ENCODE data around the gene SV2B.
"Not testable (repeated sequence)": the region's sequence is repeated elsewhere in the genome, so short reads cannot be mapped to it uniquely, and the experiment has no call there.

The SV2B gene, protein sequence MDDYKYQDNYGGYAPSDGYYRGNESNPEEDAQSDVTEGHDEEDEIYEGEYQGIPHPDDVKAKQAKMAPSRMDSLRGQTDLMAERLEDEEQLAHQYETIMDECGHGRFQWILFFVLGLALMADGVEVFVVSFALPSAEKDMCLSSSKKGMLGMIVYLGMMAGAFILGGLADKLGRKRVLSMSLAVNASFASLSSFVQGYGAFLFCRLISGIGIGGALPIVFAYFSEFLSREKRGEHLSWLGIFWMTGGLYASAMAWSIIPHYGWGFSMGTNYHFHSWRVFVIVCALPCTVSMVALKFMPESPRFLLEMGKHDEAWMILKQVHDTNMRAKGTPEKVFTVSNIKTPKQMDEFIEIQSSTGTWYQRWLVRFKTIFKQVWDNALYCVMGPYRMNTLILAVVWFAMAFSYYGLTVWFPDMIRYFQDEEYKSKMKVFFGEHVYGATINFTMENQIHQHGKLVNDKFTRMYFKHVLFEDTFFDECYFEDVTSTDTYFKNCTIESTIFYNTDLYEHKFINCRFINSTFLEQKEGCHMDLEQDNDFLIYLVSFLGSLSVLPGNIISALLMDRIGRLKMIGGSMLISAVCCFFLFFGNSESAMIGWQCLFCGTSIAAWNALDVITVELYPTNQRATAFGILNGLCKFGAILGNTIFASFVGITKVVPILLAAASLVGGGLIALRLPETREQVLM

DNA sequence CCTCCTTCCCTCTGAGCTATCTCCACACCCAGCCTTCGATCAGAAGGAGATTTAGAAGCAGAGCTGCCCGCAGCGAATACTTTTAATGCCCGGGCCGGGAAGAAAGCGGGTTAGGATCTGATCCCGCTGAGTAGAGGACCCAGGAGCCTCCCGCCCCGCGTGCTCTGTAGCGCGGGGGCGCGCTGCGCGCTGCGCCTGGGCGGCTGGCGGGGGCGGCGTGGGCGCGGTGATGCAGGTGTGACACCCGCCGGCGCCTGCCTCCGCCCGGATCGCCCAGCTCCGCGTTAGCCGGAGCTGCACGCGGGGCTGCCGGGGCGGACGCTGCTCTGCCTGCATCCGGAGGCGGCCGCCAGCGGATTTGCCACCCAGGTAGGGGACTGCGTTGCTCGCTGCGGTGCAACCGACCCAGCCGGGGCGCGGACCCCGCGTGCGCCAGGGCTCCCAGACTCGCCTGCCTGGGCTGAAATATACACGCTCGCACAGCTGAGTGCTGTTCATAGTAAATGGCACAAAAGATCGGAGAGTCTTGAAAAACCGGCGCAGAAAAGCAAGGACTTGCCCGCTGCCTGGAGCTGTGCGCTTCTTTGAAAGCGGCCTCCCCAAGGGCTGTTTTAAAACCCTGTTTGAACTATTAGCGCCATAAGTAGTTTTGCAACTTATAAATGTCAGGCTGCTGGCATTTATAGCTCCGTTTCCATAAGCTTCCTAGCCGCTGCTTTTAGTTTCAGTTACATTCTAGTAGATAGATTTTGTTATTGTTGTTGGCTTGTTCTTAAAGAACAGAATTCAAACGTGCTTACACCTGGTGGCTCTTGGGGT is at the start of gene SV2B:
Gene SV2B (plus strand): TSS at position 263 of the 819 bp plus-strand sequence. CDS start 126,007 bp downstream, outside the sequence.
- in situ Hi-C loops (cut with MboI; ENCODE audit: low sequenced_read_pairs), result no loop called here

DNA sequence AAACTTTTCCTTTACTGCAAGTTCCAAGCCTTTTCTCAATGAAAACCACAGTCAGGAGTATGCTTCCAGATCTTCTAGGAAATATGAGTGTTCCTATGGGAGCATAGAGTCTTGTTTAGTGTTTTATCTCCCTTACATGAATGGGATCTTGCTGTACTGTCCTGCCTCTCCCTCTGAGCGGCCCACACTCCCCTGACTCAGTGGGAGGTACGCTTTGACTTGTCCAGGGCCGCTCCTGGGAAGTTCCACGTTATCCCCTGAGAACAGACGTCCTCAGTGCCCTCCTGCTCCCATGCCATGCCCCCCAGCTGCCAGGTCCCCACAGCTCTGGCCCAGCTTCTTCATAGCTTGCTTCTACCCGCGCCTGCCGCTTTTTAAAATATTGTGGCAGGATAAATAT is 48.8 kb upstream of the SV2B start:
- in situ Hi-C loops (cut with MboI; ENCODE audit: low sequenced_read_pairs), result loop anchor here (10.0 kb wide), 1 partner anchor 174 kb away; no protein-coding TSS in a partner anchor

DNA sequence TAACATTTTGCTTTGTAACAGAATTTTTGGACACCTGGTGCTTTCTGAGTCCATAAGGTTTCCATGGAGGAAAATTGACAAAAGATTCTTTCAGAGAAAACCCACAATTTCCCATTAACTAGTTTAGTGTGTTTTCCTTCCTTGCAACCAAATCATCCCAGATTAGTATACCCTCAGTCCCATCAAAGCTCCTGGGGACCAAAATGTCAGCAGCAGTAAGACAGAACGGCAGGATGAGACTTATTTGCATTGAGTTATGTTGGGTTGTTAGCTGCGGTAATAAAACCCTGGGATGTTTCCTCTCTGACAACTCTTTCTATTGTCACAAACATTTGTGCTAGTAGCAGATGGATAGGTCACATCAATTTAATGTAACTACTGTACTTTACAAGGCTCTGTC is 45.2 kb upstream of the SV2B start:
- in situ Hi-C loops (cut with MboI; ENCODE audit: low sequenced_read_pairs), result loop anchor here (5.0 to 10.0 kb wide), 2 partner anchors 170 to 217 kb away; no protein-coding TSS in a partner anchor

DNA sequence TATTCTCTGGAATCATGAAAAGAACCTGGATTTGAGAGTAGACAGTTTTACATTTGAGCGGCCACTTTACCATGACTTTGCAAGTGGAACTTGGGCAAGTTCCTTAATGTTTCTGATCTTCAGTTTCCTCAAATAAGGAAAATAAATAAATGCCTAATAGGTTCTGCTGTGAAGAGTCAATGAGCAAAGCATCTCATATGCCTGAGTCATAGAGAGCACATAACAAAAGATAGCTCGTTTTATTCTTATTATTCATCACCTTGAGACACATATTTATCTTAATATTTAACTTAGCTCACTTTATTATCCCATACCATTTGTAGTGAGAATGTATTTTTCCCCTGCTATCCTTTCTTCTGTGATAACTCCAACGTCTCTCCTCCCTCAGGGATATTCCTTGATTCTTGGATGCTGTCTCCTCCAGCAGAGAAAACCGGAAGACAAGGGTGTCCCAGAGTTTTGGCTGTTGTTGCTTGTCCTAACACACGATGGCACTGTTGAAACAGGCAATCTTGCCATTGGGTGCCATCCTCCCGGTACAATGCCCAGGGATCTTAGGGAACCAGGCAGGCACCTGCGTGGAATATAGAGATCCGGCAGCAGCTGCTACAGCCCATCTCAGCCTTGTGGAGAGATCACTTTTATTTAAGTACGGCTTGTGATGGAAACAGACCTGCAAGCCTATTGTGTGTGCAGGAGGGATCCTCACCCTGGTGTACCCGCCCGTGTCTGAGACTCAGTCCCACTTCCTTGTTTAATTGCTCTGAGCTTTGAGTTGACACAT is 44.3 kb upstream of the SV2B start:
- in situ Hi-C loops (cut with MboI; ENCODE audit: low sequenced_read_pairs), result loop anchor here (5.0 to 10.0 kb wide), 2 partner anchors 169 to 217 kb away; no protein-coding TSS in a partner anchor

DNA sequence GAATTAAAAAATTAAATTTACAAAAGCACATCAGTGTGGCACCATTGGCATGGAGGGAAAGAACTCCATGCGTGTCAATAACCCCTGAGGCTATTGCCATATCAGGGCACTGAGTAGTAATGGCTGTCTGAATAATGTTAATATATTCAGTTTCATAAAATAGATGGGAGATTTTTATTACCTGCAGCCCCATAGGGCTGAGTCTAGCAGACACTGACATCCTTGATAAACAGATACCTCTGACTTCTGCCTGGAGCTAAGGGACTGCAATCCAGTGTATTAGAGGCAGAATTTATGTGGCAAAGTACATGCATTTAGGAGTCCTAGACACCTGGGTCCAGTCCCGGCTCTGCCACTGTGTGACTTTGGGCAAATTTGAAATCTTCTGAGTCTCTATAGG is 38.8 kb upstream of the SV2B start:
- in situ Hi-C loops (cut with MboI; ENCODE audit: low sequenced_read_pairs), result no loop called here

DNA sequence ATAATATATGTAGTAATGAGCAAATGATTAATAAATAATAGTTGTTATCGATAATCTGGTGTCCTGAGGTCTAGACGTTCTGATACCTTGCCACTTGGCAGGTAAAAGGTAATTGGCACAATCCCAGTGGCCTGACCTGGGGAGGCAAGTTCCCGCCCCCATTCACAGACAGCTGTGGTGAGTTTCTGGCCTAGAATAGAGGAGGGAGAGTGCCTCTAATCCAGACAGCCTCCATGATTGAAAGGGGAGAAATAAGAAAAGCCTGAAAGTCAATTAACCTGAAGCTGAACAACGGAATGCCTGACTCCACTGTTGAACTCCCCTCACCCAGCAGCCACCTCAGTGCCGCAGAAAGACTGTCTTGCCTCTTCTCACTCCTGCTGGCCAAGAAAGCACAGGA is 38.1 kb upstream of the SV2B start:
- in situ Hi-C loops (cut with MboI; ENCODE audit: low sequenced_read_pairs), result no loop called here

DNA sequence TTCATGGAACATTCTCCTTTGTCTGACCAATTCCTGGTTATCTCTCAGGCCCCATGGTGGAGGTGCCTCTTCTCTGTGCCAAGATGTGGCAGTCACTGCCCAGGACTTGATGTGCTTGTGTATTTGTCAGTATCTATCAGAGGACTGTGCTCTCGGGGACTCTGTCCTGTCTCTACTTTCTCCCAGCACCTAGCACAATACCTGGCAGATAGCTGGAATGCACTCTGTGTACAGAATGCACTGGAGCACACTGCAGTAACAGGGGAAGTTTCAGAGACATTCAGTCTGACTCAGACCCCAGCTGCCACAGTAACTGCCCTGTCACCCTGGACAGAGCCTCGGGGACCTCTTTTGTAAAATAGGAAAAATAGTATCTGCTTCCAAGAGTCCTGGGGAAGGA is 34.6 kb upstream of the SV2B start:
- in situ Hi-C loops (cut with MboI; ENCODE audit: low sequenced_read_pairs), result no loop called here

DNA sequence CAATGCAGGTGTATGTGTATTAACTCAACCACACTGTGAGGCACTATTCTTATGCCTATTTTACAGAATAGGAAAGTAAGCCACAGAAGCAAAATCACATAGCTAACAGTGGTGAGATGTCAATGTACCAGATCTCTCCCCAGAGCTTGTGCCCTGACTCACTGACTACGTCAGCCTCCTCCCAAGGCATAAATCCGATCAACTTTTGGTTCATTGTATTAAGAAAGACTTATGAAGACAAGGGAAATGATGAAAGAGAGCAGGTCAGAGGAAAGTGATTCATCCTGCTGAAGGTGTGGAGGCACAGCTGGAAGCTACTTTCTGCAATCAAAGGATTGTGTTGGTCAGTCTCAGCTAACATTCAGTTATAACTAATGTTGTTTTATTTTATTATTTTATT is 33.0 kb upstream of the SV2B start:
- in situ Hi-C loops (cut with MboI; ENCODE audit: low sequenced_read_pairs), result no loop called here

DNA sequence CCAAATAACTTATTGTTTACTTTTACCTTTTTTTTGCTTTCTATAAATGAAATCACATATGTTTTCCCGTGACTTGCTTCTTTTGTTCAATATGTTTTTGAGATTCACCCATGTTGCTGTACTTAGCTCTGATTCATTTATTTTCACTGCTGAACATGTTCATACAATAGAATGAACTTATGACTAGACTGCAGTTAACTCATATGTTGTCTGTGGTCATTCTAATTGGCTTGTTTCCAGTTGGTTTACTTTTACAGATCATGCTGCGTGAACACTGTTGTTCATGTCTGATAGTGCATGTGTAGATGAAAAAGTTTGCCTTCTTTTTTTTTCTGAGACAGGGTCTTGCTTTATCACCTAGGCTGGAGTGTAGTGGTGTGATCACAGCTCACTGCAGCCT is 31.6 kb upstream of the SV2B start:
- in situ Hi-C loops (cut with MboI; ENCODE audit: low sequenced_read_pairs), result no loop called here

DNA sequence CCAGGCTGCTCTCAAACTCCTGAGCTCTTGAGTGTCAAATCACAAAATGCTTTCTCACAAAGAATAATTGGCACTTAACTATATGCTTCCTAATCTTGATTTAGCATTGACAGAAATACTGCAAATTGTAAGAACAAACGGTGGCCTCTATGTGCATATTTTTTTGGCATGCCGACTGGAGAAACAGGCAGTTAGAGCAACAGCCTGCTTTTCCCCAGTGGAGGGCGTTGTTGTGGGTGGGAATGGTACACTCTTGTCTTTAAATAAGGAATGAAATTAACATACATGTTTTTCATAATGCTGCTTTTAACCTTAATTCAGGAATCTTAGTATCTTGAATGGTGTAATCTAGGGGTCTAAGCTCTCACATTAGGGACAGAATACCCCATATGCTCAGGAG is 31.1 kb upstream of the SV2B start:
- in situ Hi-C loops (cut with MboI; ENCODE audit: low sequenced_read_pairs), result no loop called here

DNA sequence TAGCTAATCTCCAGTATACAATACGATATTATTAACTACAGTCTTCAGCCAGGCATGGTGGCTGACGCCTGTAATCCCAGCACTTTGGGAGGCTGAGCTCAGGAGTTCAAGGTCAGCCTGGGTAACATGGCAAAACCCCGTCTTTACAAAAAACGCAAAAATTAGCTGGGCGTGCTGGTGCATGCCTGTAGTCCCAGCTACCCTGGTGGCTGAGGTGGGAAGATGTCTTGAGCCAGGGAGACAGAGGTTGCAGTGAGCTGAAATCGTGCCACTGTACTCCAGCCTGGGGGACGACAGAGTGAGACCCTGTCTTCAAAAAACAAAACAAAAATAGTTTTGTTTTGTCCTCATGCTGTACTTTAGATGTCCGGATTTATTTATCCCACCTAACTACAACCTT is 29.2 kb upstream of the SV2B start:
- in situ Hi-C loops (cut with MboI; ENCODE audit: low sequenced_read_pairs), result no loop called here

DNA sequence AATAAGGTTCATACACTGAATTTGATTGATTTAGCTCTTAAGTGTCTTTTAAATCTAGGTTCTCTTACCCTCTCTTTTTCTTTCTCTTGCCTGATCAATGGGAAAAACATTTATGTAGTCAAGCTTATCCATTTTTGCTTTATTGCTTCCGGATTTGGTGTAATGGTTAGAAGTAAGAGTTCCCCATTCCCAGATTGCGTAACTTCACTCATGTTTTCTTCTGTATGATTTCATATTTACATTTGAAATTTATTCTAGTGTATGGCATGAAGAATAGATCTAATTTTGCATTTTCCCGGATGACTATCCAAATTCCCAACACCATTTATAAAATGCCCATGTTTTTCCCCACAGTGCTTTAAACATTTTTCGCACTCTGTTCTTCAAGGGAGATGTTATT is 27.9 kb upstream of the SV2B start:
- in situ Hi-C loops (cut with MboI; ENCODE audit: low sequenced_read_pairs), result no loop called here

DNA sequence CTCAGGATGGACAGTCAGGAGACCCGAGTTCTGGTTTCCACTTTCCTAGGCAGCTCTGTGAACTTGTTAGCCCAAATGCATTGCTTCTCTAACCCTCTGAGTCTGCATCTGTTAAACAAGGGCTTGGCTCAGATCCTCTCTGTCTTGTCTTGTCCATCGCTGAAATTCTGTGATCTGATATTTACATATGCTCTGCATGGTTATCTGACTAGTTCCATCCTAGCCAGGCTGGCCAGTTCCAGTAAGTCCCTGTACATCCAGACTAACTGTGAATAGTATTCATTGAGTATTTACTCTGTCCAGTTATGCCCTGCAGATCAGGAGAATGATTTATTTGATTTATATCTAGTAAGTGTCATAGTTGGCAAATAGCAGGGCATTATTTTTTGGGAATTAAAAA is 27.0 kb upstream of the SV2B start:
- in situ Hi-C loops (cut with MboI; ENCODE audit: low sequenced_read_pairs), result no loop called here

DNA sequence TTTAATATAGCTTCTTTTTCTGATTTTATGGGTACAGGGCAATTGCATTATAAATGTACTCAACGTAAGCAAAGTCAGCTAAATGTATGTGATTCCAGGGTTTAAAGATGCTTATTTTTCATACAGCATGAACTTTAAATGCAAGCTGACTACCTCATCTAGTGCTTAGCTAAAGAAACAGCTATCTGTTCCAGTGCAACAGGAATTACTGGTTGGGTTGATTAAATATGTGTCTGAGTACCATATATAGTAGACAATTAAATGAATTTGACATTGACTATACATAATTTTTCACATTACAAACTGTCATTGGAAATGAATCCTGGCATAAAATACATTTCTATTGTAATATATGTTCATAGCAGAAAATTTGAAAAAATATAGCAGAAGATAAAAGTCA is 26.3 kb upstream of the SV2B start:
- in situ Hi-C loops (cut with MboI; ENCODE audit: low sequenced_read_pairs), result no loop called here

DNA sequence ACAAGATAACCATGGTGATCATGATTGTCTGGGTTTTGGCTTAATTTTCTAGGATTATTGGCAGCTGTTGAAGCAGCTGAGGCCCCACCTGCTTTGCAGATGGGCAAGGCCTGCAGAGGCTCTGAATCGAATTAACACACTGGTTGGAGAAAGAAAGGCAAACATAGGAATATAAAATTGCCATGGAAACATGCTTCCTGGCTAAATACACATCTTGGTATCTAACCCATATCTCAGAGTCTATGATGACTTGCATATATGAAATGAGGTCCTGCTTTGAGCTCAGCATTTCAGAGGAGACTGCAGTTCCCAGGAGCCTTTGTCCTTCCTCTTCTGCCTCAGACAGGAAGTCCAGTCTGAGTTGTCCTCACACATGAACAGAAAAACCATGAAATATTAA is 24.3 kb upstream of the SV2B start:
- in situ Hi-C loops (cut with MboI; ENCODE audit: low sequenced_read_pairs), result no loop called here

DNA sequence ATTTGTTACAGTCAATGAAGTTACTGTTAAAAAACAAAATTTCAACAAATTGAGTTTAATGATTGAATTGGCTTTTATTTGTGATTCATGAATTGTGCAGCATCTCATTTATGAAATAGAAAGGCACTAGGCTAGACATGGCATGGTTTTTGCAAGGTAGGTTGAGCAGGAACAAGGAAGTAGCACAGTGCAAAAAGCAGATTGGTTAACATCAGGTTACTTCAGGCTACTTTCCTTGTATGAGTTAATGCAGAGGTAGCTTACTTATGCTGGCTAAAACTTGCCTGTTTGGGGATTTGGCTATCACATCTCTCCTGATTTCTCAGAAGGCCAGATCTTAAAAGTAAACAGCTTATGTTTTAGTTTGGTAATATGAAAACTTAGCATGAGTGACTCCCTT is 23.0 kb upstream of the SV2B start:
- in situ Hi-C loops (cut with MboI; ENCODE audit: low sequenced_read_pairs), result no loop called here

DNA sequence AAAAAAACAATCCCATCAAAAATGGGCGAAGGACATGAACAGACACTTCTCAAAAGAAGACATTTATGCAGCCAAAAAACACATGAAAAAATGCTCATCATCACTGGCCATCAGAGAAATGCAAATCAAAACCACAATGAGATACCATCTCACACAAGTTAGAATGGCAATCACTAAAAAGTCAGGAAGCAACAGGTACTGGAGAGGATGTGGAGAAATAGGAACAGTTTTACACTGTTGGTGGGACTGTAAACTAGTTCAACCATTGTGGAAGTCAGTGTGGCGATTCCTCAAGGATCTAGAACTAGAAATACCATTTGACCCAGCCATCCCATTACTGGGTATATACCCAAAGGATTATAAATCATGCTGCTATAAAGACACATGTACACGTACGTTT is 6.2 kb upstream of the SV2B start:
- in situ Hi-C loops (cut with MboI; ENCODE audit: low sequenced_read_pairs), result not testable (repeated sequence)

DNA sequence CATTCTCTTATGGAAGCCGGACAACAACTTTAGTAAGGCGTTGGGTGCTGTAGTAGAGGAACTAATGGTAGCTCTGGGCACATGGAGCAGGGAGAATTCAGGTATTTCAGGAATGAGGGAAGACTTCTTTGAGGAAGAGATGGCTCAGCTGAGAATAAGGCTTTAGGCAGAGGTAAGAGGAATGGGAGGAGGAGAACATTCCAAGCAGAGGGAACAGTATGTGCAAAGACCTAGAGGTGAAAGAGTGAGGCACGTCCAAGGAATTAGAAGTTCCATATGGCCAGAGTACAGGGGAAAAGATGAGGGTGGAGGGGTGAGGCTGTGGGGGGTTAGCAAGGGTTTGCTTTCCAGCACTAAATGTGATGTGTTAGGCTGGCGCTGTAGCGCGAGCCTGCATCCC is 1.6 kb upstream of the SV2B start:
- in situ Hi-C loops (cut with MboI; ENCODE audit: low sequenced_read_pairs), result no loop called here

DNA sequence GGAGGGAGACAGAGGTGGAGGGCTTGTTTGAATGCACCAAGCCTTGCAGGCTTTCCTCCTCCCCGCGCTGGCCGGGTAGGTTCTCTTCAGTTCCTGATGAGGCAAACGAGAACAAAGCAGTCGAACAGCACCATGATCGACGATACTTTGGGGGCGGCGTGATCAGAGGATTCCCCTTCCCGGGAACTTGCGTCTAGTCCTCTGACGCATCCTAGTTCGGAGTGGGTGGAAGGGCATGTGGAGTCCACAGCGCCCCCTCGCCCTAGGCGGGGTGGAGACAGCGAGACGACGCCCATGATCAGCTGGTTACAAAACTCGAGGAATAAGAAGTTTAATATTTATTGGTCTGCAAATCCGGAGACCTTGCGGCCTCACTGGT is 452 bp upstream of the SV2B start:
- in situ Hi-C loops (cut with MboI; ENCODE audit: low sequenced_read_pairs), result no loop called here

DNA sequence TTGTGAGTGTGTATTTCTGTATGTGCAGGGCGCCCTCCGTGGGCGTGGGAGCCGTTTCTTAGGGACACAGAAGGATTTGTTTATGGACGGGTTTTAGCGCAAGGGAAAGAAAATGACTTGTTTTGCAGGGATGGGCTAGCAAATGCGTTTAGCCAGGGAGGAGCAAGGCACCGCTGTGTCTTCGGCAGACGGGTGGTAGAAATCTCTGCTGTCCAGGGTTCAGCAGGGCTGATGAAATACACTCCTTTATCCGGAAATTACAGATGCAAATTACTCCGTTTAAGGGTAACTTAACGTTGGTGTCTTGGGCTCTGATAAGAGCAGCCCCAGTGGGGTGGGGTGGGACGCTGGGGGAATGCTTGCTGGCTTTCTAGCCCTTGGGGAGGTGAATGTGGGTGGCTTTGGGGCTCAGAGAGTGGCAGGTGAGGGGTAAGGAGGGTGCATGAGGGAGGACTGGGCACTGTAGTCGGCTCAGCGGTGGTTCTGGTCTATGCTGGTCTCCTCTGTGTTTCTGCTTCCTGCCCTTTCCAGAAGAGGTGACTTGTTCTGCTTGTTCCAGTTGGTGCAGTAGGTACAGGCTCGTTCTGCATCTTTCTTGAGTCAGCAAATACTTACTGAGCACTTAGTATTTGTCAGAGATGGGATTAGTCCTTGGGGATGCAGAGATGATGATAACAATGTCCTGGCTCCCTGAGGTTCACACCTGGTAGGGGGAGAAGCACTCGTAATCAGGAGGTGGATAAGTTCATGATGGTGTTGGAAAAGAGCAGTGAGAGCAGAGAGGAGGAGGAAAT is 954 bp downstream of the SV2B start:
- in situ Hi-C loops (cut with MboI; ENCODE audit: low sequenced_read_pairs), result no loop called here
